ENCODE results near the gene NAPB. TPM values are rescaled to one million over a fixed set of nuclear protein-coding genes. Genes with fewer than 3 reads are reported as not detected.

Gene NAPB
- total RNA-seq, 1 experiment from 2014 or later = 10.1 TPM

DNA sequence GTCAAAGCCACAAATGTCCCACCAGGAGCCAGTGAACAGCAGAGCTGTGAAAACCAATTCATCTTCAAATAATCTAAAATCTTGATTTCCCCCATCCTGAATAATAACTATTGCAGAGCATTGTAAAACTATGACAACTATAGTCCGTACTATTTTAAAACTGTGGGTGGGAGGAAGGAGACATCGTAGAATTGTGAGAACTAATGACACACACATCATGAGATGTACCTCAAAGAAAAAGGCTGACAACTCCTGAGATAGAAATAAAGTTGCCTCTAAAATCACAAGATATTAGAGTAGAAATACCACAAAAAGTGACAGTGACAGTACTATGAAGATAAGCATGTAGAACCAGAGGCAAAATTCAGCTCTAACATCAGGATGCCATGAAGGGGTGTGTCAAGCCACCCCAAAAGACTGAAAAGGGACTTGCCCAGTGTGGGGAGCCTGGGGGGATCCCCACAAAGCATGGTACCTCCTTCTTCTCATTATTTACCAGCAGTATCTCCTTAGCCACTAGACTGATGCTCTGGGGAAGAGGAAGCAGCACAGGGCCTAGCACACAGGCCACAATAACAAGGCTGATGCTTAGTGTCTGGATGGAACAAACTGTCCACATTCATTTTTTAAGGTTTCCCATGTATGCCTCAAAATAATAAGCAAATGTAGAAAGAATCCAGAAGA, 13.4 kb downstream of the NAPB start:
- H3K4me3 Mint-ChIP-seq (ENCODE audit: unreplicated experiment) = no peak overlapping the region
- POLR2A ChIA-PET = no interaction called here
- no peaks in the 10 kb centered on the region for H3K9me3 Mint-ChIP-seq (ENCODE audit: unreplicated experiment)
- H3K27me3 Mint-ChIP-seq (ENCODE audit: insufficient read depth, unreplicated experiment) = no peaks in the 10 kb centered on the region
- no peaks in the 10 kb centered on the region for H3K4me1 Mint-ChIP-seq (ENCODE audit: low read depth, unreplicated experiment)
- H3K36me3 Mint-ChIP-seq (ENCODE audit: insufficient read depth, unreplicated experiment) = no peaks in the 10 kb centered on the region
- no peak overlapping the region for H3K27ac Mint-ChIP-seq (ENCODE audit: unreplicated experiment)
- no TSS peak for BruUV-seq (replicated peaks)
- no peak overlapping the region for H3K4me3 ChIP-seq (ENCODE audit: low read depth, low read length)
- TF ChIP-seq, protein P1, sequence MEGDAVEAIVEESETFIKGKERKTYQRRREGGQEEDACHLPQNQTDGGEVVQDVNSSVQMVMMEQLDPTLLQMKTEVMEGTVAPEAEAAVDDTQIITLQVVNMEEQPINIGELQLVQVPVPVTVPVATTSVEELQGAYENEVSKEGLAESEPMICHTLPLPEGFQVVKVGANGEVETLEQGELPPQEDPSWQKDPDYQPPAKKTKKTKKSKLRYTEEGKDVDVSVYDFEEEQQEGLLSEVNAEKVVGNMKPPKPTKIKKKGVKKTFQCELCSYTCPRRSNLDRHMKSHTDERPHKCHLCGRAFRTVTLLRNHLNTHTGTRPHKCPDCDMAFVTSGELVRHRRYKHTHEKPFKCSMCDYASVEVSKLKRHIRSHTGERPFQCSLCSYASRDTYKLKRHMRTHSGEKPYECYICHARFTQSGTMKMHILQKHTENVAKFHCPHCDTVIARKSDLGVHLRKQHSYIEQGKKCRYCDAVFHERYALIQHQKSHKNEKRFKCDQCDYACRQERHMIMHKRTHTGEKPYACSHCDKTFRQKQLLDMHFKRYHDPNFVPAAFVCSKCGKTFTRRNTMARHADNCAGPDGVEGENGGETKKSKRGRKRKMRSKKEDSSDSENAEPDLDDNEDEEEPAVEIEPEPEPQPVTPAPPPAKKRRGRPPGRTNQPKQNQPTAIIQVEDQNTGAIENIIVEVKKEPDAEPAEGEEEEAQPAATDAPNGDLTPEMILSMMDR (IDR thresholded peaks at IDR 0.05; ENCODE audit: insufficient read depth in 1 of 2, low read depth in 1 of 2, low read length in 1 of 2, severe bottlenecking in 1 of 2, unreplicated experiment in 1 of 2) = no peak
- no peaks in the 10 kb centered on the region for H3K36me3 ChIP-seq (ENCODE audit: control insufficient read depth, insufficient read depth, low read length)
- intact Hi-C loops (cut with micrococcal nuclease; ENCODE audit: unreplicated experiment) = no loop called here
- peaks cover 6% of the 10 kb centered on the region; the same call in 1 of the 2 replicates for H3K4me1 ChIP-seq
- H3K27me3 ChIP-seq (replicated peaks; ENCODE audit: control insufficient read depth, insufficient read depth, low read length) = no peaks in the 10 kb centered on the region
- CTCF ChIA-PET = no interaction called here
- no peak for DNase-seq
- no peaks in the 10 kb centered on the region for H3K9me3 ChIP-seq

DNA sequence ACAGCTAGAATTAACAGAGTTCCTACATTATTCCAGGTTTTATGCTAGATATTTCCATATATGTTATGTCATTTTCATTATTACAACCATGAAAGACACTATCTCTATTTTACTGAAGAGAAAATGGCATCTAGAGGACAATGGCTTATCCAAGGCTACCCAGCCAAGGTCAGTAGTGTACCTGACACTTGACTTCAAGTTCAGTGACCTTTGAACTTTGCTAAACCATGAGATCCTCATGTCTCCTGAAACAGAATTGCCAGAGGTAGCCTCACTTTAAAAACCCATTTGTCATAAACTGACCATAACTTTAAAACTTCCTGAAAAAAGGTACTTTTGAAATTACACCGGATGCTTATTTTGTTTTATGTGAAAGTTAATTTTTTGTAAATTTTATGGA, 14.4 kb downstream of the NAPB start:
- Histone ChIP-seq H3K9me3 (no peaks in the 10 kb centered on the region), H3K27me3 (replicated peaks; ENCODE audit: control insufficient read depth, insufficient read depth, low read length) (no peaks in the 10 kb centered on the region), H3K4me3 (ENCODE audit: low read depth, low read length) (no peak overlapping the region), H3K36me3 (ENCODE audit: control insufficient read depth, insufficient read depth, low read length) (no peaks in the 10 kb centered on the region), H3K4me1 (peaks cover under 1% of the 10 kb centered on the region; the same call in 1 of the 2 replicates)
- H3K4me3 Mint-ChIP-seq (ENCODE audit: unreplicated experiment) = no peak overlapping the region
- intact Hi-C loops (cut with micrococcal nuclease; ENCODE audit: unreplicated experiment) = no loop called here
- H3K36me3 Mint-ChIP-seq (ENCODE audit: insufficient read depth, unreplicated experiment) = no peaks in the 10 kb centered on the region
- TF ChIP-seq, protein P1 (IDR thresholded peaks at IDR 0.05; ENCODE audit: insufficient read depth in 1 of 2, low read depth in 1 of 2, low read length in 1 of 2, severe bottlenecking in 1 of 2, unreplicated experiment in 1 of 2) = no peak
- no peak for DNase-seq
- POLR2A ChIA-PET = no interaction called here
- H3K9me3 Mint-ChIP-seq (ENCODE audit: unreplicated experiment) = no peaks in the 10 kb centered on the region
- H3K27me3 Mint-ChIP-seq (ENCODE audit: insufficient read depth, unreplicated experiment) = no peaks in the 10 kb centered on the region
- CTCF ChIA-PET = no interaction called here
- no peaks in the 10 kb centered on the region for H3K4me1 Mint-ChIP-seq (ENCODE audit: low read depth, unreplicated experiment)
- H3K27ac Mint-ChIP-seq (ENCODE audit: unreplicated experiment) = no peak overlapping the region
- BruUV-seq (replicated peaks) = no TSS peak

DNA sequence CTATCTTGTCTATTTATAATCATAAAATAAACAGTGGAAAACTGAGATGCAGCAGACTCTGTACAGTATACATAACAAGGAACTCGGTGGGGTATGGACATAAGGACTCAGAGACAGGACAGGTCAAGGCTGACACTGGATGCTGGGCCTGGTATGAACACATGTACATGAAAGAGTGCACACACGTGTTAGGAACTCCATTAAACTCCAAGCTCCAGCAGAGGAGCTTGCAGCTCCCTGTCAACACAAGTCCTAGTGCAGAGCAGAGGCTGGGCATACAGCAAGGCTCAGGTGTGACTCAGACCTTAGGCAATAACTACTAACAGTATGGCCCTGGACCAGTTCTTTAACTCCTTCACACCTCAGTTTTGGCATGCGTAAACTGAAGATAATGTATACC, 17.1 kb downstream of the NAPB start:
- no peak overlapping the region for H3K4me3 Mint-ChIP-seq (ENCODE audit: unreplicated experiment)
- no peaks in the 10 kb centered on the region for H3K36me3 Mint-ChIP-seq (ENCODE audit: insufficient read depth, unreplicated experiment)
- intact Hi-C loops (cut with micrococcal nuclease; ENCODE audit: unreplicated experiment) = no loop called here
- Histone ChIP-seq H3K4me3 (ENCODE audit: low read depth, low read length) (no peak overlapping the region), H3K27me3 (replicated peaks; ENCODE audit: control insufficient read depth, insufficient read depth, low read length) (no peaks in the 10 kb centered on the region), H3K4me1 (no peaks in the 10 kb centered on the region), H3K36me3 (ENCODE audit: control insufficient read depth, insufficient read depth, low read length) (no peaks in the 10 kb centered on the region), H3K9me3 (no peaks in the 10 kb centered on the region)
- no peaks in the 10 kb centered on the region for H3K27me3 Mint-ChIP-seq (ENCODE audit: insufficient read depth, unreplicated experiment)
- no peaks in the 10 kb centered on the region for H3K4me1 Mint-ChIP-seq (ENCODE audit: low read depth, unreplicated experiment)
- ChIA-PET CTCF (no interaction called here), POLR2A (no interaction called here)
- TF ChIP-seq, protein P1 (IDR thresholded peaks at IDR 0.05; ENCODE audit: insufficient read depth in 1 of 2, low read depth in 1 of 2, low read length in 1 of 2, severe bottlenecking in 1 of 2, unreplicated experiment in 1 of 2) = no peak
- peak in 1 of 2 experiments; percentile 15 for DNase-seq
- H3K9me3 Mint-ChIP-seq (ENCODE audit: unreplicated experiment) = no peaks in the 10 kb centered on the region
- BruUV-seq (replicated peaks) = no TSS peak
- no peak overlapping the region for H3K27ac Mint-ChIP-seq (ENCODE audit: unreplicated experiment)
